ENCODE measurements around the gene CEP162.

DNA sequence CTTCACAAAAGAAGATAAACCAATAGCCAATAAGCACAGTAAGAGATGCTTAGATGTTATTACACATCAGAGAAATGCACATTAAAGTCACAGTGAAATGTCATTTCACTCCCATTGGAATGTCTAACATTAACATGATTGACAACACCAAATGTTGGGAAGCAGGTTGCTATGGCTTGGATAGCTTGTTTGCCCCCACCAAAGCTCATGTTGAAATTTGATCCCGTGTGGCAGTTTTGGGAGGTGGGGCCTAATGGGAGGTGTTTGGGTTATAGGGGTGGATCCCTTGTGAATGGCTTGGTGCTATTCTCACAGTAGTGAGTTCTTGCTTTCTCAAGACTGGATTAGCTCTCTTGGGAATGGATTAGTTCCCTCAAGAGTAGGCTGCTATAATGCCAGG lies 149.1 kb downstream of the CEP162 start:
- TF ChIP-seq, protein P1, sequence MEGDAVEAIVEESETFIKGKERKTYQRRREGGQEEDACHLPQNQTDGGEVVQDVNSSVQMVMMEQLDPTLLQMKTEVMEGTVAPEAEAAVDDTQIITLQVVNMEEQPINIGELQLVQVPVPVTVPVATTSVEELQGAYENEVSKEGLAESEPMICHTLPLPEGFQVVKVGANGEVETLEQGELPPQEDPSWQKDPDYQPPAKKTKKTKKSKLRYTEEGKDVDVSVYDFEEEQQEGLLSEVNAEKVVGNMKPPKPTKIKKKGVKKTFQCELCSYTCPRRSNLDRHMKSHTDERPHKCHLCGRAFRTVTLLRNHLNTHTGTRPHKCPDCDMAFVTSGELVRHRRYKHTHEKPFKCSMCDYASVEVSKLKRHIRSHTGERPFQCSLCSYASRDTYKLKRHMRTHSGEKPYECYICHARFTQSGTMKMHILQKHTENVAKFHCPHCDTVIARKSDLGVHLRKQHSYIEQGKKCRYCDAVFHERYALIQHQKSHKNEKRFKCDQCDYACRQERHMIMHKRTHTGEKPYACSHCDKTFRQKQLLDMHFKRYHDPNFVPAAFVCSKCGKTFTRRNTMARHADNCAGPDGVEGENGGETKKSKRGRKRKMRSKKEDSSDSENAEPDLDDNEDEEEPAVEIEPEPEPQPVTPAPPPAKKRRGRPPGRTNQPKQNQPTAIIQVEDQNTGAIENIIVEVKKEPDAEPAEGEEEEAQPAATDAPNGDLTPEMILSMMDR (conservative IDR thresholded peaks at IDR 0.05) = no peak
- TF ChIP-seq ZFX (IDR thresholded peaks at IDR 0.05) = no peak

All from C4-2B (cell line).